Panc1 (cell line): ENCODE data around the gene FREM1.

Source experiments
- POLR2AphosphoS5 ChIP-seq: IDR thresholded peaks from 2 replicates; pipeline ENCODE4 v1.6.1; 2012; ENCODE audit warnings: mild to moderate bottlenecking, low read depth, low read length, moderate library complexity
- SIN3A ChIP-seq: IDR thresholded peaks from 2 replicates; pipeline ENCODE4 v1.6.1; 2012; ENCODE audit warnings: low read depth, mild to moderate bottlenecking, low read length, moderate library complexity, borderline replicate concordance; ENCODE audit not compliant: insufficient read depth
- TCF7L2 ChIP-seq: IDR thresholded peaks from 2 replicates; pipeline ENCODE4 v1.6.1; 2011; ENCODE audit warnings: mild to moderate bottlenecking, low read depth, low read length, inconsistent platforms
- TF ChIP-seq, protein P1 (sequence below): fragments of 450-650 bp; IDR thresholded peaks from 2 replicates; pipeline ENCODE4 v1.5.1; 2017; ENCODE audit warnings: mild to moderate bottlenecking

DNA sequence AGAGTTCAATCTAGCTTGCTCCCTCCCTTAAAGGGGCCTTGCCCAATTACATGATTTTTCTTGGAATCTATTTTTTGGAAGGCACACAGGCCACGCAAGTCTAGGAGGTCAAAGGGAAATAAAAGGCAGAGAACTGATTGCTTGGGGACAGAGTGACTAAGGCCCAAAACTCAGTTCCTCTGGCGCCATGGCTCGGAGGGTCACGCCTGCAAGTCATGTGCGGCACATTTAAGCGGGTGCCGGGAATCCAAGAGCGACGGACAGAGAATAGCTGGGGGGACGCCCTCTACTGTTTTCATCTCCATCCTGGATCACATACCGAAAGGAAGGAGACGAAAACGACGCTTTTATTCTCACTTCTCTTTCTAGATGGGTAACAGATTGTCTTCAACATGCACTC lies 78.6 kb downstream of the FREM1 start:
- TF ChIP-seq, protein P1, sequence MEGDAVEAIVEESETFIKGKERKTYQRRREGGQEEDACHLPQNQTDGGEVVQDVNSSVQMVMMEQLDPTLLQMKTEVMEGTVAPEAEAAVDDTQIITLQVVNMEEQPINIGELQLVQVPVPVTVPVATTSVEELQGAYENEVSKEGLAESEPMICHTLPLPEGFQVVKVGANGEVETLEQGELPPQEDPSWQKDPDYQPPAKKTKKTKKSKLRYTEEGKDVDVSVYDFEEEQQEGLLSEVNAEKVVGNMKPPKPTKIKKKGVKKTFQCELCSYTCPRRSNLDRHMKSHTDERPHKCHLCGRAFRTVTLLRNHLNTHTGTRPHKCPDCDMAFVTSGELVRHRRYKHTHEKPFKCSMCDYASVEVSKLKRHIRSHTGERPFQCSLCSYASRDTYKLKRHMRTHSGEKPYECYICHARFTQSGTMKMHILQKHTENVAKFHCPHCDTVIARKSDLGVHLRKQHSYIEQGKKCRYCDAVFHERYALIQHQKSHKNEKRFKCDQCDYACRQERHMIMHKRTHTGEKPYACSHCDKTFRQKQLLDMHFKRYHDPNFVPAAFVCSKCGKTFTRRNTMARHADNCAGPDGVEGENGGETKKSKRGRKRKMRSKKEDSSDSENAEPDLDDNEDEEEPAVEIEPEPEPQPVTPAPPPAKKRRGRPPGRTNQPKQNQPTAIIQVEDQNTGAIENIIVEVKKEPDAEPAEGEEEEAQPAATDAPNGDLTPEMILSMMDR: no peak
- TF ChIP-seq TCF7L2 (no peak), SIN3A (no peak), POLR2AphosphoS5 (no peak)
